GM10847 (cell line): ENCODE results near the gene PCDHA11.
"Not testable (repeated sequence)": the region's sequence is repeated elsewhere in the genome, so short reads cannot be mapped to it uniquely, and the experiment has no call there.

Source experiments
- POLR2A ChIP-seq: IDR thresholded peaks from 2 replicates; pipeline ENCODE4 v1.6.1; 2011; ENCODE audit not compliant: insufficient read length; ENCODE audit errors: extremely low read depth

The PCDHA11 gene

DNA sequence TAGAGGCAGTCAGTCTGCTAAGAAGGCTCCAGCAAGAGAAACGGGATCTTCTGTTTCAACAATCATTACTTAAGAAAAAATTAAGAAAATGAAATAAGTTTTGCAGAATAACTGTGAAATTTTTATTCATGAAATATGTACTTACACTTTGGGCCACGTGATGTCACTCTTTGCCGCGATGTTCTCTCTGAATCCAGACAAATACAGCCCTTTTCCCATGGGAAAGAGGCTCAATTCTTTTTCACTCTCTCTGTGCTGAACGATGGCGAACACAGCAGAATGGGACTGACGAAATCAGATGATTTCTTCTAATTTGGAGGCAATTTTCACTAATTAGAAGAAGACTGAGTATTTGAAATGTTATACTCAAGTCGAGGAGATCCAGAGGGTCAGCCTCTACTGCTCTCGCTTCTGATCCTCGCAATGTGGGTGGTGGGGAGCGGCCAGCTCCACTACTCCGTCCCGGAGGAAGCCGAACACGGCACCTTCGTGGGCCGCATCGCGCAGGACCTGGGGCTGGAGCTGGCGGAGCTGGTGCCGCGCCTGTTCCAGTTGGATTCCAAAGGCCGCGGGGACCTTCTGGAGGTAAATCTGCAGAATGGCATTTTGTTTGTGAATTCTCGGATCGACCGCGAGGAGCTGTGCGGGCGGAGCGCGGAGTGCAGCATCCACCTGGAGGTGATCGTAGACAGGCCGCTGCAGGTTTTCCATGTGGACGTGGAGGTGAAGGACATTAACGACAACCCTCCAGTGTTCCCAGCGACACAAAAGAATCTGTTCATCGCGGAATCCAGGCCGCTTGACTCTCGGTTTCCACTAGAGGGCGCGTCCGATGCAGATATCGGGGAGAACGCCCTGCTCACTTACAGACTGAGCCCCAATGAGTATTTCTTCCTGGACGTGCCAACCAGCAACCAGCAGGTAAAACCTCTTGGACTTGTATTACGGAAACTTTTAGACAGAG, 20.3 kb upstream of the PCDHA11 start, which contains the start of gene PCDHA9:
Gene PCDHA9, plus strand, starts transcription at position 244 of the 964 bp plus-strand sequence. Its CDS starts 114 bp downstream, at position 358.
- TF ChIP-seq POLR2A, result not testable (repeated sequence)

GRCh38 chr5:140855772-140856674, 12.7 kb upstream of the PCDHA11 start, which contains the start of gene PCDHA10:
TSS of gene PCDHA10 (plus strand) at chr5:140855897. CDS start at chr5:140856049, 152 bp downstream.
- TF ChIP-seq POLR2A, result no peak

DNA sequence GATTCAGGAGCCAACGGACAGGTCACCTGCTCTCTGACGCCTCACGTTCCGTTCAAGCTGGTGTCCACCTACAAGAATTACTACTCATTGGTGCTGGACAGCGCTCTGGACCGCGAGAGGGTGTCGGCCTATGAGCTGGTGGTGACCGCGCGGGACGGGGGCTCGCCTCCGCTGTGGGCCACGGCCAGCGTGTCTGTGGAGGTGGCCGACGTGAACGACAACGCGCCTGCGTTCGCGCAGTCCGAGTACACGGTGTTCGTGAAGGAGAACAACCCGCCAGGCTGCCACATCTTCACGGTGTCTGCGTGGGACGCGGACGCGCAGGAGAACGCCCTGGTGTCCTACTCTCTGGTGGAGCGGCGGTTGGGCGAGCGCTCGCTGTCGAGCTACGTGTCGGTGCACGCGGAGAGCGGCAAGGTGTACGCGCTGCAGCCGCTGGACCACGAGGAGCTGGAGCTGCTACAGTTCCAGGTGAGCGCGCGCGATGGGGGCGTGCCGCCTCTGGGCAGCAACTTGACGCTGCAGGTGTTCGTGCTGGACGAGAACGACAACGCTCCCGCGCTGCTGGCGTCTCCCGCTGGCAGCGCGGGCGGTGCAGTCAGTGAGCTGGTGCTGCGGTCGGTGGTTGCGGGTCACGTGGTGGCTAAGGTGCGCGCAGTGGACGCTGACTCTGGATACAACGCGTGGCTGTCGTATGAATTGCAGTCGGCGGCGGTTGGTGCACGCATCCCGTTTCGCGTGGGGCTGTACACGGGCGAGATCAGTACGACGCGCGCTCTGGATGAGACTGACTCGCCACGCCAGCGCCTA, 11.4 kb upstream of the PCDHA11 start:
- TF ChIP-seq POLR2A, result no peak

DNA sequence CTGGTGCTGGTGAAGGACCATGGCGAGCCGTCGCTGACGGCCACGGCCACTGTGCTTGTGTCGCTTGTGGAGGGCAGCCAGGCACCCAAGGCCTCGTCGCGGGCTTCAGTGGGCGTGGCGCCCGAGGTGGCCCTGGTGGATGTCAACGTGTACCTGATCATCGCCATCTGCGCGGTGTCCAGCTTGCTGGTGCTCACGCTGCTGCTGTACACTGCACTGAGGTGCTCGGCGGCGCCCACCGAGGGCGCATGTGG, 10.8 kb upstream of the PCDHA11 start:
- TF ChIP-seq POLR2A, result no peak

GRCh38 chr5:140862441-140863295, 6.1 kb upstream of the PCDHA11 start:
- no peak for TF ChIP-seq POLR2A

GRCh38 chr5:140869555-140869886, 764 bp downstream of the PCDHA11 start:
- TF ChIP-seq POLR2A, result no peak

- no peak for TF ChIP-seq POLR2A
These were observed 1.8 kb downstream of the PCDHA11 start for GRCh38 chr5:140870221-140871201.

GRCh38 chr5:140875085-140876065, 6.6 kb downstream of the PCDHA11 start, which contains the start of gene PCDHA12:
TSS of gene PCDHA12 (plus strand) at chr5:140875308. CDS start at chr5:140875473, 165 bp downstream.
- TF ChIP-seq POLR2A, result no peak

GRCh38 chr5:140877262-140877581, 8.5 kb downstream of the PCDHA11 start:
- TF ChIP-seq POLR2A, result no peak

DNA sequence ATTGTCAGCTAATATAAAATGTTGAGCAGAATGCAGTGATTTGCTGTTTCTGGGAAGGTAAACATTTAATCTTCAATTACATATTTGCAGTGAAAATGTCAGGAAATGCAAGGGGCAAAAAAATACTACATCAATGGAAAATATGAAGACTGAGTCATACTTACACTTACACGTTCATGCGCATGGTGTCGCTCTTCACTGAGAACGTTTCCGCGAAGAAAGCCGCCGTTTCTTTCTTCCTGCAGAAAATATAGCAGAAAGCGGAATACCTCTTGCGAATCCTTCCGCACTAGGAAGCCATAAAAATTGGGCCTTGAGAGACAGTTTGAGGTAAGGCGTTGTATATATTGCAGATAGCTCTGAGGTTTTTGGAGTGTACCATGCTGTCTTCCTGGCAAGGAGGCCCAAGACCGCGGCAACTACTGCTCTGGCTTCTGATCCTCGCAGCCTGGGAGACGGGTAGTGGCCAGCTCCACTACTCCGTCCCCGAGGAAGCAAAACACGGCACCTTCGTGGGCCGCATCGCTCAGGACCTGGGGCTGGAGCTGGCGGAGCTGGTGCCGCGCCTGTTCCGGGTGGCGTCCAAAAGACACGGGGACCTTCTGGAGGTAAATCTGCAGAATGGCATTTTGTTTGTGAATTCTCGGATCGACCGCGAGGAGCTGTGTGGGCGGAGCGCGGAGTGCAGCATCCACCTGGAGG, 13.3 kb downstream of the PCDHA11 start, which contains the start of gene PCDHA13:
Gene PCDHA13, plus strand, starts transcription at position 236 of the 702 bp plus-strand sequence. Its CDS starts 145 bp downstream, at position 381.
- no peak for TF ChIP-seq POLR2A

DNA sequence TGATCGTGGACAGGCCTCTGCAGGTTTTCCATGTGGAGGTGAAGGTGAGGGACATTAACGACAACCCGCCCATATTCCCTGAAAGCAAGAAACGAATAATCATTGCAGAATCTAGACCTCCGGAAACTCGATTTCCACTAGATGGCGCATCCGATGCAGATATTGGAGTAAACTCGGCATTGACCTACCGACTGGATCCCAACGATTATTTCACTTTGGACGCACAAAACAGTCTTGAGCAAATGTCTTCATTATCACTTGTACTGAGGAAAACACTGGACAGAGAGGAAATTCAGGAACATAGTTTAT, 13.8 kb downstream of the PCDHA11 start:
- TF ChIP-seq POLR2A, result no peak

DNA sequence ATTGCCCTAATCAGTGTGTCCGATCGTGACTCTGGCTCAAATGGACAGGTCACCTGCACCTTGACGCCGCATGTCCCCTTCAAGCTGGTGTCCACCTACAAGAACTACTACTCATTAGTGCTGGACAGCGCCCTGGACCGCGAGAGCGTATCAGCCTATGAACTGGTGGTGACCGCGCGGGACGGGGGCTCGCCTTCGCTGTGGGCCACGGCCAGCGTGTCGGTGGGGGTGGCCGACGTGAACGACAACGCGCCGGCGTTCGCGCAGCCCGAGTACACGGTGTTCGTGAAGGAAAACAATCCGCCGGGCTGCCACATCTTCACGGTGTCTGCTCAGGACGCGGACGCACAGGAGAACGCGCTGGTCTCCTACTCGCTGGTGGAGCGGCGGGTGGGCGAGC, 14.6 kb downstream of the PCDHA11 start:
- TF ChIP-seq POLR2A, result no peak
